ENCODE measurements around the gene RRP12. TPM values are rescaled to one million over a fixed set of nuclear protein-coding genes. Genes with fewer than 3 reads are reported as not detected.
A peak's percentile ranks its signal among the peaks of the same experiment; 100 is the strongest.

RRP12 gene
- total and polyA plus RNA-seq, 5 donors from 2014 or later = 5.1 to 82.0 (median 7.6) TPM

- Mint-ChIP-seq H3K27ac (peak overlapping the region in 1 of 3 donors; percentile 75), H3K9me3 (no peaks in the 10 kb centered on the region), H3K4me3 (peak overlapping the region in 2 of 4 donors; percentile 63 to 71), H3K27me3 (peaks cover 21% of the 10 kb centered on the region), H3K4me1 (peaks cover 3 to 21% (median 16%) of the 10 kb centered on the region in 4 donors), H3K36me3 (peaks cover 9% of the 10 kb centered on the region)
- DNase-seq (no peak), ATAC-seq (ENCODE audit: low read depth in 2 of 2) (no peak)
- H3K9me3 ChIP-seq (ENCODE audit: control insufficient read depth in 2 of 2, low read length in 2 of 2) = no peaks in the 10 kb centered on the region
- peaks cover 25% of the 10 kb centered on the region for H3K4me1 ChIP-seq (ENCODE audit: control insufficient read depth, insufficient read depth, low read length, poor library complexity, severe bottlenecking)
- H3K27ac ChIP-seq (ENCODE audit: insufficient read depth, low read length, poor library complexity, severe bottlenecking) = no peak overlapping the region
- peaks cover 5% of the 10 kb centered on the region for H3K27me3 ChIP-seq (ENCODE audit: control insufficient read depth, insufficient read depth, low read length)
- H3K36me3 ChIP-seq (ENCODE audit: control insufficient read depth, insufficient read depth, low read length) = no peaks in the 10 kb centered on the region
- no peak overlapping the region for H3K4me3 ChIP-seq (ENCODE audit: low read depth, low read length)
These were observed 64.0 kb downstream of the RRP12 start for GRCh38 chr10:97336942-97337831.

GRCh38 chr10:97336446-97336845 lies 64.7 kb downstream of the RRP12 start:
- no peak for ATAC-seq (ENCODE audit: low read depth in 2 of 2)
- Histone ChIP-seq H3K9me3 (ENCODE audit: control insufficient read depth in 2 of 2, low read length in 2 of 2) (no peaks in the 10 kb centered on the region), H3K27ac (ENCODE audit: insufficient read depth, low read length, poor library complexity, severe bottlenecking) (no peak overlapping the region), H3K4me1 (ENCODE audit: control insufficient read depth, insufficient read depth, low read length, poor library complexity, severe bottlenecking) (peaks cover 32% of the 10 kb centered on the region), H3K4me3 (ENCODE audit: low read depth, low read length) (no peak overlapping the region), H3K36me3 (ENCODE audit: control insufficient read depth, insufficient read depth, low read length) (no peaks in the 10 kb centered on the region), H3K27me3 (ENCODE audit: control insufficient read depth, insufficient read depth, low read length) (peaks cover 5% of the 10 kb centered on the region)
- peaks cover 12% of the 10 kb centered on the region for H3K36me3 Mint-ChIP-seq
- H3K4me1 Mint-ChIP-seq = peaks cover 4 to 28% (median 21%) of the 10 kb centered on the region in 4 donors
- no peak for DNase-seq
- H3K27me3 Mint-ChIP-seq = peaks cover 21% of the 10 kb centered on the region
- H3K4me3 Mint-ChIP-seq = peak overlapping the region in 2 of 4 donors; percentile 63 to 71
- peak overlapping the region in 2 of 3 donors; percentile 75 to 83 for H3K27ac Mint-ChIP-seq
- H3K9me3 Mint-ChIP-seq = no peaks in the 10 kb centered on the region

- peaks cover 21% of the 10 kb centered on the region for H3K27me3 Mint-ChIP-seq
- H3K4me3 Mint-ChIP-seq = peak overlapping the region; percentile 47 to 83 (median 76)
- peaks cover 8 to 32% (median 25%) of the 10 kb centered on the region in 4 donors for H3K4me1 Mint-ChIP-seq
- no peak overlapping the region for H3K4me3 ChIP-seq (ENCODE audit: low read depth, low read length)
- DNase-seq = no peak
- H3K36me3 ChIP-seq (ENCODE audit: control insufficient read depth, insufficient read depth, low read length) = no peaks in the 10 kb centered on the region
- peak overlapping the region in 2 of 3 donors; percentile 75 to 83 for H3K27ac Mint-ChIP-seq
- peaks cover 37% of the 10 kb centered on the region for H3K4me1 ChIP-seq (ENCODE audit: control insufficient read depth, insufficient read depth, low read length, poor library complexity, severe bottlenecking)
- H3K27ac ChIP-seq (ENCODE audit: insufficient read depth, low read length, poor library complexity, severe bottlenecking) = no peak overlapping the region
- H3K27me3 ChIP-seq (ENCODE audit: control insufficient read depth, insufficient read depth, low read length) = peaks cover 5% of the 10 kb centered on the region
- peaks cover 16% of the 10 kb centered on the region for H3K36me3 Mint-ChIP-seq
- no peaks in the 10 kb centered on the region for H3K9me3 ChIP-seq (ENCODE audit: control insufficient read depth in 2 of 2, low read length in 2 of 2)
- H3K9me3 Mint-ChIP-seq = no peaks in the 10 kb centered on the region
- no peak for ATAC-seq (ENCODE audit: low read depth in 2 of 2)
These were observed 65.1 kb downstream of the RRP12 start for GRCh38 chr10:97336006-97336405.

GRCh38 chr10:97335188-97335619 lies 65.9 kb downstream of the RRP12 start:
- peak overlapping the region; percentile 94 for H3K27ac ChIP-seq (ENCODE audit: insufficient read depth, low read length, poor library complexity, severe bottlenecking)
- peak overlapping the region; percentile 71 to 83 (median 80) for H3K4me3 Mint-ChIP-seq
- H3K27me3 ChIP-seq (ENCODE audit: control insufficient read depth, insufficient read depth, low read length) = peaks cover 5% of the 10 kb centered on the region
- ATAC-seq (ENCODE audit: low read depth in 2 of 2) (no peak), DNase-seq (no peak)
- peaks cover 8 to 40% (median 27%) of the 10 kb centered on the region in 4 donors for H3K4me1 Mint-ChIP-seq
- peaks cover 16% of the 10 kb centered on the region for H3K36me3 Mint-ChIP-seq
- H3K27me3 Mint-ChIP-seq = peaks cover 21% of the 10 kb centered on the region
- no peaks in the 10 kb centered on the region for H3K36me3 ChIP-seq (ENCODE audit: control insufficient read depth, insufficient read depth, low read length)
- H3K4me3 ChIP-seq (ENCODE audit: low read depth, low read length) = peak overlapping the region; percentile 32
- no peaks in the 10 kb centered on the region for H3K9me3 ChIP-seq (ENCODE audit: control insufficient read depth in 2 of 2, low read length in 2 of 2)
- no peak overlapping the region for H3K27ac Mint-ChIP-seq
- no peaks in the 10 kb centered on the region for H3K9me3 Mint-ChIP-seq
- H3K4me1 ChIP-seq (ENCODE audit: control insufficient read depth, insufficient read depth, low read length, poor library complexity, severe bottlenecking) = peaks cover 39% of the 10 kb centered on the region

GRCh38 chr10:97334370-97335175 lies 66.6 kb downstream of the RRP12 start, which contains the start of gene FRAT2:
Gene FRAT2 (minus strand): TSS chr10:97334729. CDS start chr10:97334572, 157 bp downstream.
- peak within 1 kb of the TSS; percentile 93 to 97 (median 94) for H3K4me3 Mint-ChIP-seq
- peak; percentile 81 to 94 (median 93) for DNase-seq

GRCh38 chr10:97333601-97334369 lies 67.4 kb downstream of the RRP12 start:
- peak; percentile 12 to 16 for ATAC-seq (ENCODE audit: low read depth in 2 of 2)
- peaks cover 21% of the 10 kb centered on the region for H3K27me3 Mint-ChIP-seq
- H3K36me3 Mint-ChIP-seq = peaks cover 21% of the 10 kb centered on the region
- peaks cover 5% of the 10 kb centered on the region for H3K27me3 ChIP-seq (ENCODE audit: control insufficient read depth, insufficient read depth, low read length)
- H3K4me3 ChIP-seq (ENCODE audit: low read depth, low read length) = peak overlapping the region; percentile 92
- no peaks in the 10 kb centered on the region for H3K9me3 ChIP-seq (ENCODE audit: control insufficient read depth in 2 of 2, low read length in 2 of 2)
- H3K27ac ChIP-seq (ENCODE audit: insufficient read depth, low read length, poor library complexity, severe bottlenecking) = peak overlapping the region; percentile 94
- peaks cover 44% of the 10 kb centered on the region for H3K4me1 ChIP-seq (ENCODE audit: control insufficient read depth, insufficient read depth, low read length, poor library complexity, severe bottlenecking)
- H3K9me3 Mint-ChIP-seq = no peaks in the 10 kb centered on the region
- H3K36me3 ChIP-seq (ENCODE audit: control insufficient read depth, insufficient read depth, low read length) = peaks cover 9% of the 10 kb centered on the region
- H3K4me1 Mint-ChIP-seq = peaks cover 8 to 54% (median 37%) of the 10 kb centered on the region in 4 donors
- H3K4me3 Mint-ChIP-seq = peak overlapping the region; percentile 93 to 97 (median 94)
- peak; percentile 5 to 57 (median 35) for DNase-seq
- peak overlapping the region; percentile 87 to 95 (median 91) for H3K27ac Mint-ChIP-seq

More at GRCh38 chr10:97334370-97335175, 66.6 kb downstream of the RRP12 start, which contains the start of gene FRAT2:
- H3K36me3 ChIP-seq (ENCODE audit: control insufficient read depth, insufficient read depth, low read length) = peaks cover 1% of the 10 kb centered on the region
- no peaks in the 10 kb centered on the region for H3K9me3 ChIP-seq (ENCODE audit: control insufficient read depth in 2 of 2, low read length in 2 of 2)
- no peaks in the 10 kb centered on the region for H3K9me3 Mint-ChIP-seq
- H3K27me3 ChIP-seq (ENCODE audit: control insufficient read depth, insufficient read depth, low read length) = peaks cover 5% of the 10 kb centered on the region
- H3K27ac ChIP-seq (ENCODE audit: insufficient read depth, low read length, poor library complexity, severe bottlenecking) = peak within 1 kb of the TSS; percentile 94
- H3K36me3 Mint-ChIP-seq = peaks cover 21% of the 10 kb centered on the region
- peaks cover 39% of the 10 kb centered on the region for H3K4me1 ChIP-seq (ENCODE audit: control insufficient read depth, insufficient read depth, low read length, poor library complexity, severe bottlenecking)
- H3K4me1 Mint-ChIP-seq = peaks cover 8 to 46% (median 32%) of the 10 kb centered on the region in 4 donors
- ATAC-seq (ENCODE audit: low read depth in 2 of 2) = peak; percentile 87 to 90
- peak within 1 kb of the TSS; percentile 87 to 95 (median 91) for H3K27ac Mint-ChIP-seq
- H3K27me3 Mint-ChIP-seq = peaks cover 21% of the 10 kb centered on the region
- peak within 1 kb of the TSS; percentile 92 for H3K4me3 ChIP-seq (ENCODE audit: low read depth, low read length)

- no peak for DNase-seq
- Histone ChIP-seq H3K4me1 (ENCODE audit: control insufficient read depth, insufficient read depth, low read length, poor library complexity, severe bottlenecking) (peaks cover 44% of the 10 kb centered on the region), H3K9me3 (ENCODE audit: control insufficient read depth in 2 of 2, low read length in 2 of 2) (no peaks in the 10 kb centered on the region), H3K36me3 (ENCODE audit: control insufficient read depth, insufficient read depth, low read length) (peaks cover 14% of the 10 kb centered on the region), H3K27me3 (ENCODE audit: control insufficient read depth, insufficient read depth, low read length) (peaks cover 5% of the 10 kb centered on the region), H3K4me3 (ENCODE audit: low read depth, low read length) (peak overlapping the region; percentile 92), H3K27ac (ENCODE audit: insufficient read depth, low read length, poor library complexity, severe bottlenecking) (no peak overlapping the region)
- ATAC-seq (ENCODE audit: low read depth in 2 of 2) = no peak
- Mint-ChIP-seq H3K4me1 (peaks cover 8 to 59% (median 40%) of the 10 kb centered on the region in 4 donors), H3K9me3 (no peaks in the 10 kb centered on the region), H3K27ac (peak overlapping the region; percentile 87 to 95 (median 91)), H3K36me3 (peaks cover 21% of the 10 kb centered on the region), H3K27me3 (peaks cover 21% of the 10 kb centered on the region), H3K4me3 (peak overlapping the region; percentile 93 to 97 (median 94))
These were observed 67.9 kb downstream of the RRP12 start for GRCh38 chr10:97333351-97333600.

Data from CD4-positive, CD25-positive, alpha-beta regulatory T cell (primary cell).